ENCODE measurements around the gene HIGD1C. TPM values are rescaled to one million over a fixed set of nuclear protein-coding genes. Genes with fewer than 3 reads are reported as not detected.
A peak's percentile ranks its signal among the peaks of the same experiment; 100 is the strongest.
"Not testable (repeated sequence)": the region's sequence is repeated elsewhere in the genome, so short reads cannot be mapped to it uniquely, and the experiment has no call there.

HIGD1C gene
- total and polyA plus RNA-seq, 2 donors = not detected

- H3K36me3 ChIP-seq (ENCODE audit: control insufficient read depth in 2 of 2, insufficient read depth in 2 of 2, low read length in 1 of 2) = peaks cover under 1 to 8% of the 10 kb centered on the region in 2 donors
- no peak overlapping the region for H3K27ac ChIP-seq (ENCODE audit: low read depth in 1 of 2, low read length in 1 of 2)
- no peaks in the 10 kb centered on the region for H3K27me3 ChIP-seq (ENCODE audit: control insufficient read depth in 2 of 2, insufficient read depth in 1 of 2, low read length in 1 of 2)
- no peak overlapping the region for H3K4me3 ChIP-seq (ENCODE audit: low read length in 2 of 2)
- 99% methylated on average over 7 of the region's 7 CpGs for WGBS
- DNase-seq (ENCODE audit: low read depth in 6 of 9, low spot score in 9 of 9) = no peak
- peaks cover 8 to 19% of the 10 kb centered on the region in 2 donors for H3K4me1 ChIP-seq (ENCODE audit: control insufficient read depth in 2 of 2, insufficient read depth in 2 of 2, low read length in 2 of 2)
- H3K9me3 ChIP-seq (ENCODE audit: control insufficient read depth in 2 of 2, insufficient read depth in 1 of 2, low read length in 1 of 2) = no peaks in the 10 kb centered on the region
Observed at GRCh38 chr12:51013441-51013840, 61.1 kb downstream of the HIGD1C start.

- not testable (repeated sequence) for H3K9me3 ChIP-seq (ENCODE audit: control insufficient read depth in 2 of 2, insufficient read depth in 1 of 2, low read length in 1 of 2); H3K27me3 ChIP-seq (ENCODE audit: control insufficient read depth in 2 of 2, insufficient read depth in 1 of 2, low read length in 1 of 2); DNase-seq (ENCODE audit: low read depth in 6 of 9, low spot score in 9 of 9); H3K4me3 ChIP-seq (ENCODE audit: low read length in 2 of 2); H3K36me3 ChIP-seq (ENCODE audit: control insufficient read depth in 2 of 2, insufficient read depth in 2 of 2, low read length in 1 of 2); H3K27ac ChIP-seq (ENCODE audit: low read depth in 1 of 2, low read length in 1 of 2)
- WGBS = 98% methylated on average over 9 of the region's 9 CpGs
- H3K4me1 ChIP-seq (ENCODE audit: control insufficient read depth in 2 of 2, insufficient read depth in 2 of 2, low read length in 2 of 2) = peaks cover 3 to 20% of the 10 kb centered on the region in 2 donors
Observed at GRCh38 chr12:51014467-51014866, 62.1 kb downstream of the HIGD1C start.

GRCh38 chr12:51017452-51017851 lies 65.1 kb downstream of the HIGD1C start:
- Histone ChIP-seq H3K36me3 (ENCODE audit: control insufficient read depth in 2 of 2, insufficient read depth in 2 of 2, low read length in 1 of 2) (peaks cover 3 to 4% of the 10 kb centered on the region in 2 donors), H3K27me3 (ENCODE audit: control insufficient read depth in 2 of 2, insufficient read depth in 1 of 2, low read length in 1 of 2) (no peaks in the 10 kb centered on the region), H3K4me1 (ENCODE audit: control insufficient read depth in 2 of 2, insufficient read depth in 2 of 2, low read length in 2 of 2) (peaks cover 23 to 38% of the 10 kb centered on the region in 2 donors), H3K27ac (ENCODE audit: low read depth in 1 of 2, low read length in 1 of 2) (no peak overlapping the region), H3K9me3 (ENCODE audit: control insufficient read depth in 2 of 2, insufficient read depth in 1 of 2, low read length in 1 of 2) (no peaks in the 10 kb centered on the region), H3K4me3 (ENCODE audit: low read length in 2 of 2) (no peak overlapping the region)
- DNase-seq (ENCODE audit: low read depth in 6 of 9, low spot score in 9 of 9) = no peak

- WGBS = 77% methylated on average over 2 of the region's 2 CpGs
- no peaks in the 10 kb centered on the region for H3K27me3 ChIP-seq (ENCODE audit: control insufficient read depth in 2 of 2, insufficient read depth in 1 of 2, low read length in 1 of 2)
- H3K9me3 ChIP-seq (ENCODE audit: control insufficient read depth in 2 of 2, insufficient read depth in 1 of 2, low read length in 1 of 2) = no peaks in the 10 kb centered on the region
- H3K27ac ChIP-seq (ENCODE audit: low read depth in 1 of 2, low read length in 1 of 2) = peak overlapping the region in 1 of 2 donors; percentile 57
- peaks cover 0 to 8% of the 10 kb centered on the region in 2 donors for H3K36me3 ChIP-seq (ENCODE audit: control insufficient read depth in 2 of 2, insufficient read depth in 2 of 2, low read length in 1 of 2)
- H3K4me3 ChIP-seq (ENCODE audit: low read length in 2 of 2) = no peak overlapping the region
- peaks cover 32 to 48% of the 10 kb centered on the region in 2 donors for H3K4me1 ChIP-seq (ENCODE audit: control insufficient read depth in 2 of 2, insufficient read depth in 2 of 2, low read length in 2 of 2)
- peak in 2 of 9 donors; percentile 42 to 66 for DNase-seq (ENCODE audit: low read depth in 6 of 9, low spot score in 9 of 9)
Observed at GRCh38 chr12:51018956-51019355, 66.6 kb downstream of the HIGD1C start.

GRCh38 chr12:51019927-51020326 lies 67.6 kb downstream of the HIGD1C start:
- H3K4me3 ChIP-seq (ENCODE audit: low read length in 2 of 2) = no peak overlapping the region
- WGBS = 56% methylated on average over 2 of the region's 2 CpGs
- DNase-seq (ENCODE audit: low read depth in 6 of 9, low spot score in 9 of 9) = no peak
- H3K4me1 ChIP-seq (ENCODE audit: control insufficient read depth in 2 of 2, insufficient read depth in 2 of 2, low read length in 2 of 2) = peaks cover 36 to 55% of the 10 kb centered on the region in 2 donors
- no peaks in the 10 kb centered on the region for H3K9me3 ChIP-seq (ENCODE audit: control insufficient read depth in 2 of 2, insufficient read depth in 1 of 2, low read length in 1 of 2)
- no peaks in the 10 kb centered on the region for H3K27me3 ChIP-seq (ENCODE audit: control insufficient read depth in 2 of 2, insufficient read depth in 1 of 2, low read length in 1 of 2)
- peak overlapping the region; percentile 36 to 91 for H3K27ac ChIP-seq (ENCODE audit: low read depth in 1 of 2, low read length in 1 of 2)
- peaks cover 0 to 8% of the 10 kb centered on the region in 2 donors for H3K36me3 ChIP-seq (ENCODE audit: control insufficient read depth in 2 of 2, insufficient read depth in 2 of 2, low read length in 1 of 2)

Other genes with a start within 250 kb of the HIGD1C start
- gene ATF1, start 188.4 kb upstream of the HIGD1C start, total RNA-seq = 62.1 TPM
- gene ATF1, start 188.4 kb upstream of the HIGD1C start, polyA plus RNA-seq = 19.4 TPM
- gene TMPRSS12, start 109.6 kb upstream of the HIGD1C start, total RNA-seq = not detected
- not detected for gene TMPRSS12, start 109.6 kb upstream of the HIGD1C start, polyA plus RNA-seq
- 26.9 TPM for gene SLC11A2, start 73.8 kb downstream of the HIGD1C start, total RNA-seq
- gene SLC11A2, start 73.8 kb downstream of the HIGD1C start, polyA plus RNA-seq = 30.0 TPM
- 45.2 TPM for gene LETMD1, start 95.8 kb downstream of the HIGD1C start, total RNA-seq
- gene LETMD1, start 95.8 kb downstream of the HIGD1C start, polyA plus RNA-seq = 78.8 TPM
- gene CSRNP2, start 131.1 kb downstream of the HIGD1C start, total RNA-seq = 11.7 TPM
- gene CSRNP2, start 131.1 kb downstream of the HIGD1C start, polyA plus RNA-seq = 16.7 TPM
- 11.7 TPM for gene TFCP2, start 220.6 kb downstream of the HIGD1C start, total RNA-seq
- 25.3 TPM for gene TFCP2, start 220.6 kb downstream of the HIGD1C start, polyA plus RNA-seq